HG02759 (cell line): ENCODE results near the gene PAK3.

Experiments used
- ATAC-seq: cut with Tn5 transposase; IDR thresholded peaks from one replicate; pipeline ENCODE4 v1.9.1; 2021; ENCODE audit warnings: mild to moderate bottlenecking, moderate library complexity; ENCODE audit not compliant: unreplicated experiment

The PAK3 gene

GRCh38 chrX:111129921-111130320 is 33.9 kb downstream of the PAK3 start:
- ATAC-seq, result no peak

GRCh38 chrX:111131572-111131971 is 35.6 kb downstream of the PAK3 start:
- ATAC-seq, result no peak

GRCh38 chrX:111133389-111133788 is 37.4 kb downstream of the PAK3 start:
- no peak for ATAC-seq

- no peak for ATAC-seq
These were observed 49.9 kb downstream of the PAK3 start for GRCh38 chrX:111145878-111146277.

GRCh38 chrX:111151764-111152163 is 55.8 kb downstream of the PAK3 start:
- no peak for ATAC-seq

- no peak for ATAC-seq
These were observed 63.2 kb downstream of the PAK3 start for GRCh38 chrX:111159232-111159631.

GRCh38 chrX:111164728-111165127 is 68.7 kb downstream of the PAK3 start:
- ATAC-seq, result no peak

GRCh38 chrX:111165902-111166301 is 69.9 kb downstream of the PAK3 start:
- ATAC-seq, result no peak

GRCh38 chrX:111167334-111167733 is 71.3 kb downstream of the PAK3 start:
- no peak for ATAC-seq

- ATAC-seq, result no peak
These were observed 72.3 kb downstream of the PAK3 start for GRCh38 chrX:111168314-111168713.

GRCh38 chrX:111169141-111169540 is 73.2 kb downstream of the PAK3 start:
- ATAC-seq, result no peak

- peak; percentile 51 for ATAC-seq
These were observed 74.0 kb downstream of the PAK3 start for GRCh38 chrX:111170017-111170416.

GRCh38 chrX:111180750-111181240 is 84.8 kb downstream of the PAK3 start:
- no peak for ATAC-seq

GRCh38 chrX:111181951-111182350 is 86.0 kb downstream of the PAK3 start:
- ATAC-seq, result no peak

- no peak for ATAC-seq
These were observed 87.0 kb downstream of the PAK3 start for GRCh38 chrX:111182997-111183396.

- ATAC-seq, result no peak
These were observed 95.6 kb downstream of the PAK3 start for GRCh38 chrX:111191598-111191997.

GRCh38 chrX:111199505-111199904 is 103.5 kb downstream of the PAK3 start:
- ATAC-seq, result no peak

GRCh38 chrX:111200327-111200726 is 104.3 kb downstream of the PAK3 start:
- ATAC-seq, result no peak

GRCh38 chrX:111207851-111208250 is 111.9 kb downstream of the PAK3 start:
- ATAC-seq, result no peak

- no peak for ATAC-seq
These were observed 120.4 kb downstream of the PAK3 start for GRCh38 chrX:111216293-111216801.

GRCh38 chrX:111244235-111244750 is 148.3 kb downstream of the PAK3 start:
- ATAC-seq, result no peak

- no peak for ATAC-seq
These were observed 159.1 kb downstream of the PAK3 start for GRCh38 chrX:111254896-111255693.
